ENCODE data around the gene DNAJB5.
A peak's percentile ranks its signal among the peaks of the same experiment; 100 is the strongest.

DNAJB5 gene

DNA sequence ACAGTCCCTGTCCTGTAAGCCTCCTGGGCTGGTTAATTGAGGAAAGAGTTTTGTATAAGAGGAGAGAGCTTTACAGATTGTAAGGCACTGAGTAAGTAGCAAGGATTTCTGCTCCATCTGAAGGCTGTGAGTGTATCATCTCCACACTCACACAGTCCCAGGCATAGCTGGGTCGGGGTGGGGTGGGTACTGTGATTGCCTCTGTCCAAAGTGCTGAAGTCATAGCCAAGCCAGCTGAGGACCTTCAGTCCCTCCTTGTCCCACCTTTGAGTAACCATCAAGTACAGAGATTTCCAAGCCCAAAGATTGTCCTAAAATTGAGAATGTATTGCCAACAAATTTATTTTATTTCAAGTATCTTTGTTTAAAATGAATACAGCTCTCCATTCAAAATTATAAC lies 5.5 kb upstream of the DNAJB5 start:
- no peak for DNase-seq (ENCODE audit: low read depth in 2 of 2)

DNA sequence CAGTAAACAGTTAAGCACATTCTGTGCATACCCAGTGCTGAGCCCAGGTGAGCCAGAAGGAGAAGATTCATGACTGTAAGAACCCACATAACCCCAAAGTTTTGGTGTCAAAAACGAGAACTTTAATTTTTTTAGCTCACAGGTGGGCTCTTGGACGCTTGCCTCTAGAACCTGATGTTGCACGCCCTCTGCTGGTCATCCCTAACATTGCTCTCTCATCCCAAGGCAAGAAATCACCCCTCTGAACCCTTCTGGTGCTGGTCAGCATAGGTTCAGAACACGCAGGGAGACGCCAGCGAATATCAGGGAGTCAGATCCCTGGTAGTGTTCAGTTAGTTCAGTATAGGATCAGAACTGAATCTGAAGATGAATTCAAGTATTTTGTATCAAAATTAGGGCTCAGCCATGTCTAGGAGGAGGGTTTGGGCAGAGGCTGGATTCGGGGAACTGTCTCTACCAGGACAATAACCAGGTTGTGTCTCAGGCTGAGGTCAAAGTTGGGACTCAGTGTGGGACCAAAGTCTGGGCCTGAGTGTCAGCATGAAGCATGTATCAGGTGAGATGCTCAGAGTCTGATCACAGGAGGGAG lies 4.1 kb upstream of the DNAJB5 start:
- DNase-seq (ENCODE audit: low read depth in 2 of 2), result peak in 1 of 2 donors; percentile 36

DNA sequence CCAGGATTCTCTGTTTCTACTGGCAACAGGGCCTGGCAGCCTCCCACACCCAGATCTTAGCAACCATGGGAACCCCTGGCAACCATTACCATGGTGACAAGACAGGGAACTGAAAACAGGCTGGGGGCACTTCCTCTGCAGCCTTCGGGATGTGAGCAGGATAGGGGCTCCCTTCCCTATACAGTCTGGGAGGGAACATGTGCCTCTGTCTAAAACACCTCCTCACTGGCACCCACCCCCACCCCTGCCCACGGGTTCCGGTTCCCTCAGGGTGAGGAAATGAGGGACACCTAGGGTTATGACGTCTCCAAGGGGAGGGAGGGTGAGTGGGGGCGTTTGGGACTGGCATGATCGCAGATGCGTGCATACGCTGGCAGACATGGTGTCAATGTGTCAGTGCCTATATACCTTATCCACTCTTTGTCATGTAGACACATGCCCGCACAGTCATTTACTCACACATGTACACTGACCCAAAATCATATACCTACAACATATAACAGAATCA lies 3.0 kb upstream of the DNAJB5 start:
- peak in 1 of 2 donors; percentile 30 for DNase-seq (ENCODE audit: low read depth in 2 of 2)

DNA sequence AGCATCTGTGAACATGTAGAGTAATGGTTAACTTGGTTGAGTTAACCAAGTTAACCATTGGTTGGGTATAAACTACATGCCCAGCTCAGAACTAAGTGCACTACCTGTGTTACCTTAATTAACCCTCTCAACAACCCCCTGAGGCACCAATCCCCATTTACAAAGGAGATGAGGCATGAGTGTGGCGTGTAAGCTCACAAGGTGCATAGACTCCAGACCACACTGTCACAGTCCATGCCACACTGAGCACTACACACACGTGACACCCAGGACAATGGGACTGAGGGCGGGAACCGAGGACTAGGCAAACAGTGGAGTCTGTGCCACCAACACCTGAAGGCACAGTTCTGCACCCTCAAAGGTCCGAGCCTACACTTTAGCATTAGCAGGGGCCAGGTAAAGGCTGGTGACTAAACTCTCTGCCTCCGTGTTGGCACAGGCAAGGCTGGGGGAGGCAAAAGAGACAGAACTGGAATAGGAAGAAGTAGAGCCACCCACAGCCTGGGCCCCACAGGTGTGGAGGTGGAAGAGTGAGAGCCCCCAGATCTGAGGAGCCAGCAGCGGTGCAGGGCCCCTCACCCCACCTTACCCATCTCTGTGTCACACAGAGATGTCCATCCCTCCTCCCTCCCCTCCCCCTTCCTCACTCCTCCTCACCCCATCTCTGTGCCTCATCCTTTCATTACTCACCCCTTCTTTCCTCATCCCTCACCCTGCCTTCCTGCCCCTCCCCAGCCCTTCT lies 2.2 kb upstream of the DNAJB5 start:
- DNase-seq (ENCODE audit: low read depth in 2 of 2), result no peak

DNA sequence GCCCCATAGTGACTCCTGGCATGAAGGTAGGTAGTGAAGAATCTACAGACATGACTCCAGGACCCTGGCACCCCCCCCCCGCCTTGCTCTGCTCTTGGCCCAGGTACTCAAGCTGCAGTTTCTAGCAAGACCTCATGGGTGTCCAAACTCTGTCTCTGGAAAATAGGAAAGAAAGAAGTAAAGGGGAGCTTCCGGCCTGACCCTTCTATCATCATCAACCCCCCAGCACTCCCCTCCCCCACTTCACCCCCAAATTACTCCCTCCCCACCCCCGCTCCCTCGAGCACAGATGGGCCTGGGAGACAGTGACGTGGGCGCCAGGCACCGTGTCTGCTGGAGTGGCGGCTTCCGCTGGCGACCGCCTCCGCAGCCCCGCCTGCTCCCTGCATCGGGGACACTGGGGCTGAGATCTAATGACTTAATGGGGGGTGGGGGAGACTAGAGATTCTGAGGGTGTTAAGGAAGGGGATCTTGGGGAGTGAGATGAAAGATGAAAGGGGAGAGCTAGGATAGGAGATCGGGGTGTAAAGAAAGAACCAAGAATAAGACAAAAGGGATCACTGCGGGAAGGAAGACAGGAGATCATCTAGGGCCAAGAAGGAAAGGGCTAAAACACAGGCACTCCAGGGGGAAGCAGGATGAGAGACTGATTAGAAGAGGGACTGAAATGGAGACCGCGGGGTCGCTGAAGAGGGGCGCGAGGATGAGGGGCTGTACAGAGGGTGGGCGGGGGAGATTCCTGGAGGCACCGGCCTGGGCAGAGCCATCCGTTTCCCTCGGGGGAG lies 1.1 kb upstream of the DNAJB5 start:
- peak in 1 of 2 donors; percentile 38 for DNase-seq (ENCODE audit: low read depth in 2 of 2)

DNA sequence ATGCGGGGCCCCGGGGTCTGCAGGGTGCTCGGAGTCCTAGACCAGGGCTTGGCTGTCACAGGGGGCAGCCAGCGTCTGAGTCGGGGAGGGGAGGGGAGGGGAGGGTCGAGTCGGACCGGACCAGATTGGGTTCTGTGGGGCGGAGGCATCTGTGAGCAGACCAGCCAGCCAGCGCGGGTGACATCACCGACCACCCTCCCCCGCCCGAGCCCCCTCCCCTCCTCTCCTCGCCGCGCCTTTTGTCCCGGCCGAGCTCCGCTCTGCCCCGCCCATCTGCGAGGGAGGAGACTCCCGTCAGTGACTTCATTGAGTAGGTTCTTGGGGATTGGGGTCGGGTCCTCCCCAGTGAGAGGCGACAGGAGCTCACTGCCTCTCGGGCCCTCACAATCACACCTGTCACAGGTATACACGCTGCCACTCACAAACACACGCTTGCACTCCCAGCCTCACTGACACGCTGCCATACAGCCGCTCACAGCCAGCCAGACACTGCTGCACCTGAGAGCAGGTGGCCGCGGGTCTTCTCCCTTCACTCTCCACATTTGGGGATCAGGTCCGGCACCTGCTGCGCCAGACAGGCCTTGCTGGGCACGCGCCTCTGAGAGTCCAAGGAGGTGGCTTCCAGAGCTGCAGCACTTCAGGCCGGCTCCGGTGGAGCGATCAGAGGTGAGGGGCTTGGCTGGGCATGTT lies 546 bp downstream of the DNAJB5 start:
- no peak for DNase-seq (ENCODE audit: low read depth in 2 of 2)

DNA sequence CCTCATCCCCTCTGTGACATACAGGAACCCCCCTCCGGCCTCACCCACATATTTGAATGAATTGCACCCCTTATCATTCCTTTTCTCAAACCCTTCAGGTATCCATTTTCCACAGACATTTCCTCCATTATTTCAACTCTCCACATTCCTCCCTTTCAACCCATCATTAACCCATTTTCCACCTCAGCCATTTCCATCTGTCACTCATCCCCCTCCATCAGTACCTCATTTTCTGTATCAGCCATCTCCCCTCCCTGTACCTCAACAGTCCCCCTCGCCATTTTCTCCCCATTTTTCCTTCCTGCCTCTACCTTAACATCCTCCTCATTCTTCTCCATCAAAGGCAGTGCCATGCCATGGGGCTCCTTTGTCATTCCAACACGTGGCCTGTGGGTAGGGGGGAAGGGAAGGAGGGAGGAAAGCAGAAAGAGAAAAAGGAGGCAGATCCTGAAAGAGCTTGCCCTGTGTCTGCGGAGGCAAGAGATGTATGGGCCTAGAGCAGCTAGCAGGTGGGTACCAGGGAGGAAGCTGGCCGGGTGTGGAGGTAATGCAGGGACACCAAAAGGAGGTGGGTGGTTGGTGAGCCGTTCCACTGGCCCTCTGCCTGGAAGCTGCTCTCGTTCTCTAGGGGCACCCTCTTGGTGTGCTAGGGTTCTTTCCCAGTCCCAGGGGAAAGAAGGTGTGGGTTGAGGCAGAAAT lies 1.5 kb downstream of the DNAJB5 start:
- DNase-seq (ENCODE audit: low read depth in 2 of 2), result no peak

DNA sequence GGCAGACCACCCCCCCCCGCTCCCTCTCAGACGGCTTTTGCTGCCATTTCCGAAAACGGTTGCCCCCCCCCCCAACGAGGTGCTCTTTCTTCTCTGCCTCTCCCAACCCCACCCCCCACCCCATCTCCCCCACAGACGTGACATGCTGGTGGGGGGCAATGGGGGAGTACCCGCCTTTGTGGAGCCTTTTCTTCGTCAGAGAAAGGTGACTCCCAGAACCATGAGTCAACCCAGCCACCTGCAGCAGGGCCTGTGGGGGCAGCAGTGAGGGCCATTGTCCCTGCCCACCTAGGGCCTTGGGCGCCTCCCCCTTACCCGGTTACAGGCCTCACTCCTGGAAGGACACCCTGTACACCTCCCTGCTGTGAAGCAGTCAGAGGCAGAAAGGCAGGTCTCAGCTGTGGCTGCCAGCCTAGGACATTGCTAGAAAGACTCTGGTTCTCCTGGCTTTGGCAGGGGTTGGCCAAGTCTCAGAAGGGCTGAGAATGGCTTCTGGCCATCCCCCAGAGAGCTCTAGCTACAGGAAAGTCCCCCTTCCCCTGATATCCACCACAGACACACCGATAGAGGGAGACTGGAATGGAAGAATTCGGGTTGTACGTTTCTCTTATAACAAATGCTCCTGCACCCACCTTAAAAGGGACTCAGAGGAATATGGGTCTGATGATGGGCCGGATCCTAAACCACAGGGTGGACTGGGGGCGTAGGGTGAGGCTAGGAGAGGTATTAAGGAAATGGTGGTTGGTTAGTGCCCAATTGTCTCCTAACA lies 2.2 kb downstream of the DNAJB5 start:
- DNase-seq (ENCODE audit: low read depth in 2 of 2), result peak in 1 of 2 donors; percentile 41

DNA sequence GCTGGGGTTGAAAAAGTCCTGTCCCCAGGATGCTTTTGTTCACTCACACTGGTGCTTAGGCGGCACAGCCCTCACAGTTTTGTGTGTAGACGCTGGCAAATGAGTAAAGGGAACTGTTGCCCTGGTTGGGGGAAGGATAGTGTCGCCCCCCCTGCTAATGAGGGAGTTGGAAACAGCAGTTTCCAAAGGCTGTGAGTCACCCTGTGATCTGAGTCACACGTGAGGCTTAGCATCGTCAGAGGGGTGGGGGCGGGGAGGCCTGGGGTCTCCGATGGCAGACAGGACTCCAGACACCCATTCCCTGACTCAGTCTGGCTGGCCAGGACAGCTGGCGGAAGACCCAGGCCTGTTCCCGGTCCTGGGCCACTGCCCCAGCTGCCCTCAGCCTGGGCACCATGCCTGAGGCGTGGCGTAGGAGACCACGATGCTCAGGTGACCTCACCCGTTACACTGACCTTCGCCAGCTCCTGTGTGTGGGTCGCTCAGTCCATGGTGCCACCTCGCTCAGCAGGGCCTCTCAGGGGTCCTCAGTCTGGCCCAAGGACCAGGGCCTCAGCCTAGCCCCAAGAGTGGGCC lies 2.9 kb downstream of the DNAJB5 start:
- peak in 1 of 2 donors; percentile 54 for DNase-seq (ENCODE audit: low read depth in 2 of 2)

DNA sequence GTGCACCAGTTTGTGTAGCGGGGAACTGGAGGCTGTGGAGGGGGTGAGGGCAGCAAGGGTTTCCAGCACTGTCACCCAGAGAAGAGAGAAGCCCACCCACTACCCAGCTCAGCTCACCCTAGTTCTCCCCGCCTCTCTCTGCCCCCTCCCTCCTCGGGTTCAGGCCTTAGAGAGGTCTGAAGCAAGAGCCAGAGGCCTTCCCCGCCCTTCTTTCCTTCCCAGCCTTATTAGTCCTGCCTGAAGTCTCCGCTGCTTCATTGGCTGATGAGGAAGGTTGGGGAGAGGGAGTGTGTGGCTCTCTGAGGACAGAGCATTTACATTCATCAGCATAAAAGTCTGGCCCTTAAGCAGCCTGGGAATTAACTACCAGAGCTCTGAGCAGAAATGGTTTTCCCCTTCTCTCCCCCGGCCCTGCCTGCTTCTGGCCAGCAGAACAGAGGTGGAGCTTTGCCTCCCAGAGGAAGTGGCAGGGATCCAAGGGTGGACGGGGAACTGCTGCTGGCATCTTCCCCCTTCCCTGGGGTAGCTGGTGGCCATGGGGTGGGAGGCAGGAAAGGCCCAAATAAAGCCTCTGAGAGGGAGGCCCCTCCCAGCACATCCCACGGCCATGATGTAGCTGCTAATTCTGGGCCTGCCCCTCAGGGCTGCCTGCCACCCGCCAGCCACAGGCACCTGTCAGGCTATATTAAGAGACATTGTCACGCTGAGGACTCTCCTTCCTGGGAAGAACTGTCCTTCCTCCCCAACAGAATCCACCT lies 4.1 kb downstream of the DNAJB5 start:
- no peak for DNase-seq (ENCODE audit: low read depth in 2 of 2)

DNA sequence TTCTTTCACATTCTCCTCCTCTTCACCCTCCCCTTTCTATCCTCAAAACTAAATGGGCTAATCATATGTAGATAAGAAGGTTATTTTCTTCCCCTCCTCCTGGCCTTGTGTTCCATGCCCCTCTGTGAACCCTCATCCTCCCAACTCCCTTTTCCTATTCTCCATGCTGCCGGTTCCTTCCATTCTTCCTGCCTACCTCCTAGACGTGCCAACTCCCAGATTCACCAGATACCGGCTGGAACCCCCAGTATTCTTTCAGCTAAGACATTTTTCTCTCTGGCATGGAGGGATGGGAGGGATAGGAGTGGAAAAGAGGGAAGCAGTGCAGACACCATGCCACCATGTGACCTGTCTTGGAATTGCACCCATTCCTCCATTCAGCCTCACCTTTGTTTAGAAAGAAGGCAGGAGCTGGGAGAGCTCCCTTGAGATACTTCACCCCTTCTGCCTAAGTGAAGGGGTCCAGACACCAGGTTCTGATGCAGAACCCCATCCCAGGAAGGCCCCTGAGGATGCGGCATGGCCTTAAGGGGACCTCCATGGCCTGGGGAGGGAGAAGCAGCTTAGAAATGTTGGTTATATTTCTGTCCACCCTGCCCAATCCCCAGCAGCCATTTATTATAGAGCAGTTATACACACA lies 4.8 kb downstream of the DNAJB5 start:
- no peak for DNase-seq (ENCODE audit: low read depth in 2 of 2)

DNA sequence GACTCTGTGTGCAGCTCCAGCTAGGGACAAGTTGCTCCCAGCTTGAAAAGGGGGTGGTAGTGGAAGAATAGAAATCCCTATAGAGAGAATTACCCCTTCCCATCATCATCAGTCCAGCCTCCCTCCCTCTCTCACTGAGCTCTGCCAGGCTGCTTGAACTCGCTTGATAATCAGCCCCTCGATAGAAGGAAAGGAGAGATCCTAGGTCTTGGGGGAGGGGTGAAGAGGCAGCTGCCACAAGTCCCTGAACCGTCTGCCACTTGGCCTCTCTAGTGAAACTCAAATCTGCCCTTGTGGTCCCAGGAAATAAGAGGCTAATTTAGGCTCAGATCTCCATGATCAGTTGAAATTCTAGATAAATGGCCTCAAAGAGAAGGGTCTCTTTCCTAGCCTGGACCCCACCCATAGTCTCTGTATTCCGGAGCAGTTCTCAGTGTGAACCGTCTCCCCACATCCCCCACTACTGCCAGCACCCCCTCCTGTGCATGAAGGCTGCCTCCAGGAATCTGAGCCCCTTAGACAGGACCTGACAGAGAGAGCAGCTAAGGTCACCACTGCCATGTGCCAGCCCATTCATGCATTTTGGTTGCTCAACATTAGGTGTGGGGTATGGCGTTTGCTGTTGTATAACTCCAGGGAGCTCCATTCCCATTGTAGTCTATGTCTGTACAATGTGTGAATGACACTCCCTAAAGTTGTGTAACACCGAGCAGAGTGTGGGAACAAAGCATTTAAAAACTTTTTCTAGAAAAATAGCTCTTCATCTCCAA lies 5.5 kb downstream of the DNAJB5 start:
- DNase-seq (ENCODE audit: low read depth in 2 of 2), result no peak

DNA sequence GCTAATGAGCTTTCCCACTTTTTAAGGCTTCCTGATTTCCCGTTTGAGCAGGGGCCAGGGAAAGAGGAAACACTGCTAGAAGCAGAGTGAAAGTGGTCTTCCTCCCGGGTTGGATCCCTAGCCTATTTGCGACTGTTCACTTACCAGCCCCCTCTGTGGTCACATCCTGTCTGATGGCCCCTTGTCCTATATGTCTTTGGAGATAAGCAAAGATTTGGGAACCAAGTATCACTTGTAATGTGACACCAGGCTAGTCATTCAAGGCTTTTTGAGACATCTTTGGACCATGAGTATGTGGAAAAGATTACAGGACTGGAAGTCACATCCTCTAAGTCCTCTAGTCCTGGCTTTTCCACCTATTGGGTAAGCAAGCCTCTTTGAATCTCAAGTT lies 6.1 kb downstream of the DNAJB5 start:
- DNase-seq (ENCODE audit: low read depth in 2 of 2), result no peak

DNA sequence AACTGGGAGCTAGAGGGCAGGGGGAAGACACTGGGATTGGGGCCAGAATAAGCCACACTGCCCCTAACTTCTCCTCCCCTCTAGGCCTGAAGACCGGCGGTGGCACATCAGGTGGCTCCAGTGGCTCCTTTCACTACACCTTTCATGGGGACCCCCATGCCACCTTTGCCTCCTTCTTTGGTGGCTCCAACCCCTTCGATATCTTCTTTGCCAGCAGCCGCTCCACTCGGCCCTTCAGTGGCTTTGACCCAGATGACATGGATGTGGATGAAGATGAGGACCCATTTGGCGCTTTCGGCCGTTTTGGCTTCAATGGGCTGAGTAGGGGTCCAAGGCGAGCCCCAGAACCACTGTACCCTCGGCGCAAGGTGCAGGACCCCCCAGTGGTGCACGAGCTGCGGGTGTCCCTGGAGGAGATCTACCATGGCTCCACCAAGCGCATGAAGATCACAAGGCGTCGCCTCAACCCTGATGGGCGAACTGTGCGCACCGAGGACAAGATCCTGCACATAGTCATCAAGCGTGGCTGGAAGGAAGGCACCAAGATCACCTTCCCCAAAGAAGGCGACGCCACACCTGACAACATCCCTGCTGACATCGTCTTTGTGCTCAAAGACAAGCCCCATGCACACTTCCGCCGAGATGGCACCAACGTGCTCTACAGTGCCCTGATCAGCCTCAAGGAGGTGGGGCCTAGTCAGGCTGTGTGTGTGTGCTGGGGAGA lies 6.8 kb downstream of the DNAJB5 start:
- no peak for DNase-seq (ENCODE audit: low read depth in 2 of 2)

DNA sequence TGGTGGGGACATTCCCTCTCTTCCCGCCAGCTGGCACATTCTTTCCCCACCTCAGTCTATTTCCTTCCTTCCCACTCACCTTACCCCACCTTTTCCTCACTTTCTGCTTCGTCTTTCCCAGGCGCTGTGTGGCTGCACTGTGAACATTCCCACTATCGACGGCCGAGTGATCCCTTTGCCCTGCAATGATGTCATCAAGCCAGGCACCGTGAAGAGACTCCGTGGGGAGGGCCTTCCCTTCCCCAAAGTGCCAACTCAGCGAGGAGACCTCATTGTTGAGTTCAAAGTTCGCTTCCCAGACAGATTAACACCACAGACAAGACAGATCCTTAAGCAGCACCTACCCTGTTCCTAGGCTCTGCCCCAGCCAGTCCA lies 7.3 kb downstream of the DNAJB5 start:
- no peak for DNase-seq (ENCODE audit: low read depth in 2 of 2)

DNA sequence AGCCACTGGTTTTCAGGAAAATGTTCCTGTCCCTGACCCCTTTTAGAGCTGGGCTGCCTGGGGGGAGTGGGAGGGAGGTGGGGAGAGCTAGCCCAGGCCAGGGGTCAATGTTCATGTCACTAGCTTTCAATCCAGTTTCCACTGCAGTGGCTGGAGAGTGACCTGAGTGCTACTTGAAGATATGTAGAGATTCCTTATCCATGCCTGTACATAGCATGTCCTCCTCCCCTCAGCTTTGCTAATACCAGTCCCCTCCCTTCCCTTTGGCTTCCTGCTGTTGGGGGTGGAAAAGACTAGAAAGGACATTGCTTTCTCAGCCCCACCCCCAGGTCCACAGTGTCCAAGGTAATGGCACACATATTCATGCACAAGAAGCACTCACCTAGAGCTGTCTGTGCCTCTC lies 7.8 kb downstream of the DNAJB5 start:
- no peak for DNase-seq (ENCODE audit: low read depth in 2 of 2)

DNA sequence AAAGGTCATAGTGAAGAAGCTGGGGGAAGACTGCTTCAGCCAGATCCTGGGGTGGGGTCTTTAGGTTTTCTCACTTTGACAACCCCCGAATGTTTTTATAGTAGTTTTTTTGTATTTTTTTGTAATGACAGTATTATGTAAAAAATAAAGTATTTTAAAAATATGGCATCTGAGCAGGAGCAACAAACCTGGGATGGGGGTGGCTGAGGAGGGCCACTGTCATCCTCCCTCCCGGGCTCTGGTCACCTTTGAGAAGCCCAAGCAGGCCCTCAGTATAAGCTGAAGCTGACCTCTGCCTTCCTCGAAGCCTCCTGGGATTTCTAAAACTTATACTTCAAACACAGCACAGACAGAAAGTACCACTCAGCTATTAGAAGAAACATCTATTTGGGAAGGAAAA lies 8.7 kb downstream of the DNAJB5 start:
- DNase-seq (ENCODE audit: low read depth in 2 of 2), result no peak

DNA sequence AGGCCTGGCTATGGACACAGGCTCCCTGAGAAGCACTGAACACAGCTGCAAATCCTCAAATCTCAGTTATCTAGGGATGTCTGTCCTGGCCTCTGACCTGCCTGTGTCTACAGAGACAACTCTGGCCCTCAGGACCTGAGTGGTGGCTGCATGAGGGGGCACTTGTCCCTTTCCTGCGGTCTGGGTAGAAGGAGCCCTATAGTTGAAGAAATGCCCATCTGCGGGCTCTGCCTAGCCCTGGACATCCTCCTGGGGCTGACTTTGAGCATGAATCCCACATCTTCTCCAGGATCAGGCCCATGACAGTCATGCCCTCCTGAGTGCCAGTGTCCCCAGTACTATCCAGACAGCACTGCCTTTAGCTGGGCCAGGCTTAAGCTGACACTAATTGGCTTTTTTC lies 10.0 kb downstream of the DNAJB5 start:
- no peak for DNase-seq (ENCODE audit: low read depth in 2 of 2)
